Measurements from ENCODE around the gene CHERP.
"Not testable (repeated sequence)": the region's sequence is repeated elsewhere in the genome, so short reads cannot be mapped to it uniquely, and the experiment has no call there.

Gene CHERP

DNA sequence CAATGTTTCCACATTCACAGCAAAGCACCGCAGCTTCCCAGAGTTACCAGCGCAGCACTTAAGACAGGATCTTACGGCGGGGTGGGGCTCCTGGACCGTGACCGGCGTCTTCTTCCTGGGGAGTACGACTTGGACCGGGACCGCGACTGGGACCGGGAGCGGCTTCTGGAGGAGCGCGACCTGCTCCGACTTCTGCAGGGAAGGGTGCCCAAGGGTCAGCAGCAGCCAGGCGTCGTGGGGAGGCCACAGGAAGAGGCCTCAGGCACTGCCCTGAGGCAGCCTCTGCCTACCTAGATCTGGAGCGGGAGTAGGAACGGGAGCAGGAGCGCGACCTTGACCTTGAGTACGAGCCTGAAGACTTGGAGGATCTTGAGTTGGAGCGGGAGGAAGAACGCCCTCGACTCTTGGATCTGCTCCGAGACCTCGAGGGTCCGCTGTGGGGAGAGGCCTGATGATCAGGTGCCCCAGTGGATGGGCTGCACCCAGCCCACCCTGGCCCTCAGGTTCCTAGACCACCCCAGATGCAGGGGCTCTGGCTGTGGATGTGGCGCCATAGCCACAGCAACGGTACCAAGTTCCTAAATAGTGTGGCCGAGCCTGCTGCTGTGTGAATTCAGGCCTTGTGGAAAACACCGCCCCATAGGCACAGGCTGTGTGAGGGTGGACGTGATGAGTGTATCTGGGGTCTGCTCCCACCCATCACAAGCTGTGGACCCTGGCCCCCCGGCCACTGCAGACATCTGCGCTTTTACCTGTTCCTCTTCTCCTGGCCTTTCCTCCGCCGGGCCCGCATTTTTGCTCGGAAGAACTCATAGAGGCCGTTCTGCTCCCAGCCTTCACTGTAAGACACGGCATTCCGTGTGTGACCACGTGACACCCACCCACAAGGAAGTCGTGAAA lies 21.9 kb downstream of the CHERP start:
- no peak for DNase-seq (ENCODE audit: low spot score)

DNA sequence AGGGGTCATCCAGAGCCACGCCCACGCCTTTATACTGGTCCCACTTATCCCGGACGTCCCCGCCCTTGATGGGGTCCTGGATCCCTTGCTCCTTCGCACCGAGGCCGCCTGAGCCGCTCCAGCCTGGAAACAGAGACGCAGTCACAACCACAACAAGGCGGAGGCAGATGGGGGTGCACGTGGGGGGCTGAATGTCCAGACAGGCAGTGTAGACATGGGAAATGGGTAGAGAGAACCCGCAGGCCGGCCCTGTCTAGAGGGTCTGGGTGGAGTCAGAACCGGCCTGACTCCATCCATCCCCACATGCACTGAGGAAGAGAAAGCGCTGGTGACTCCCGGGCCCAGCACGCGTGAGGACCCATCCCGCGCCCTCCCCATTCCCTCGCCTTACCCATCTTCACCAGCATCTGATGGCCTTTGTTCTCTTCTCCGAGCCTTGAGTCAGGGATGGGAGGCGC lies 23.0 kb downstream of the CHERP start:
- no peak for DNase-seq (ENCODE audit: low spot score)

DNA sequence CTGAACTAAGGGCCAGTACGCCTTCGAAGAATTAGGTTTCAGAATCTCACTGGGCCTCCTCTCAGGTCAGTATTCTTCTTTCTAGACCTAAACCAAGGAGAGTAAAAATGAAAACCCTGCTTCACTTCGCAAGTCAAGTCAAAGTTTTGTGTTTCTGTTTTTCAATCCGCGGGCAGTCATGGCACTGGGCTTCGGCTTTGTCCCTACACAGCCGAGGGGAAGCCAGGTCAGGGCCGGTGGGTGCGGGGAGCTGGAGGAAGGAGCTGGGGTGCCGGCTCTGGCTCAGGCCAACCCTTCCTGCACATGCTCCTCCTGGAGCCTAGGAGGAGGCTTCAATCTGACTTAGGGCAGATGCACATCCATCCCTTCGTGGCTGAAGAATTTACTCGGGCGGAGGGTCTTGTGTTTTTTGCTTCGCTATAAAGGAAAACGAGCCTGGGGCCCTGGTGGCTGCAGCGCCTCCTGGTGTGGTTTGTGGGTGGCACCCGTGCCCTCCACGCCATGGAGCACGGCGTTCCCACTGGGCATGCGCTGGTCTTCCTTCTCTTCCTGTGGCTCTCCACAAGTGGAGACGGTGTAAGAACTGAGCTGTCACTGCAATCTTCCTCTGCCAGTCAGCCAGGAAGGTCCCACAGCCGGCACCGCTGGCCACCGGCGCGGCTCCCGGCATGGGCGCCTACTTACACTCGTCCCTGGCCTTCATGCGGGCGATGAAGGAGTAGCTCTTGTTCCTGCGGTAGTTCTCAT lies 23.6 kb downstream of the CHERP start:
- no peak for DNase-seq (ENCODE audit: low spot score)

DNA sequence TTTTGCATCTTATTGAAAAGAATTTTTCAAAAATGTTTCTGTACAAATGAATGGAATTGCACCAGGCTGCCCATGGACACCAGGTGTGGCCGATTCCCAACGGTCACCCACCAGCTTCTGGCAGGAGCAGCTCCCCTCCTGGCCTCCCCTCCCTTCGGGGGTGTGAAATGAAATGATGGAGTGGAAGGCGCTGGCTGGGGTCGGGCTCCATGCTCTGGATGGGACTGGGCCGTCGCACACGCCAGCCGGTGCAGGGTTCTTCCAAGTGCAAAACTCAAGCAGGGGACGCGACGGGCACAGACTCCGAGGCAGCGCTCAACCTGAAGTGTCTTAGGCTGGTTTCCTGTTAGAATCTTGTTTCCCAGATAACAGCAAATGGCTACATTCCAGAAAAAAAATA lies 24.2 kb downstream of the CHERP start:
- DNase-seq (ENCODE audit: low spot score): no peak

DNA sequence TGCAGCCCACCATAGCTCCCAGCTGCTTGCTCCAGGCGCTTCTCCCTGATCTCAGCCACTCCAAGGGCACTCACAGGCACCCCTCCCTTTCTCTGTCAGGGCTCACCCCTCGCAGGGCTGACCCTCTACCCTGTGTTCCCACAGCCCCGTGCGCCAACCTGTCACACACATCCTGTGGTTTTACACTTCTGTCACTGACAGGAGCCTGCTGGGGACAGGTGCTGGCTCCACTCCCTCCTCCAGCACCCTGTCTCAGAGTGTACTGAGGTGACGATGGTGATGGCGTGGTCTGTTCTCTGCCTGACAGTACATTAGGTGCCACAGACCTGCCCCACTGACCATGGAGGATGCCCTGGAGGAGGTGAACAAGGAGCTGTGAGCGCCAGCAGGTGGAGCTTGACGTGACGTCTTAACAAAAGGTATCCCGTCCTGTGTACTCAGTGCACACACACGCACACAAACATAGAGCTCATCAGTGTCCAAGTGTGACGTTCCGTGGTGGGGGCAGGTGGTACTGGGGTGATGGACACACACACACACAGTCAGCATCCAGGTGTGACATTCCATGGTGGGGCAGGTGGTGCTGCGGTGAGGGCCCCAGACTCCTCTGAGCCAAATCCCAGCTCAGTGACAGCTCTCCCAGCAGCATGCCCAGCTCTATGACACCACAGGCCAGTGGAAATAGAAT lies 25.2 kb downstream of the CHERP start:
- no peak for DNase-seq (ENCODE audit: low spot score)

DNA sequence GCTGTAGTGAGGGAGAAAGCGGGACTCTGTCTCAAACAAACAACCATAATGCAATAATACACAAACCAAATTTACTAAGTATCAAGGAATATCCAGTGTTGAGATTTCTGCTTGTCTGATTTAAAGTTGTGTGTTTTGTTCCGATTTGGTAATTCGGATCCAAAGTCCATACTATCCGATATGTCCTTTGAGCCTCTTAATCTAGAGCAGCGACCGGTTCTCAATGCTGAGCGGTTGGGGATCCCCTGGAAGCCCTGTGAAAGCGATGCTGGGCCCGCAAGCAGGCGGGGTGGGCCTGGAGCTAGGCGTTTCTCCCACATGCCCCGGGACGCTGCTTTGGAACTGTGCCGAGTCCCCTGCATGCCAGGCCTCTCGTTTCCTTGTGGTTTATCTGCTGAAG lies 25.9 kb downstream of the CHERP start:
- DNase-seq (ENCODE audit: low spot score): no peak

DNA sequence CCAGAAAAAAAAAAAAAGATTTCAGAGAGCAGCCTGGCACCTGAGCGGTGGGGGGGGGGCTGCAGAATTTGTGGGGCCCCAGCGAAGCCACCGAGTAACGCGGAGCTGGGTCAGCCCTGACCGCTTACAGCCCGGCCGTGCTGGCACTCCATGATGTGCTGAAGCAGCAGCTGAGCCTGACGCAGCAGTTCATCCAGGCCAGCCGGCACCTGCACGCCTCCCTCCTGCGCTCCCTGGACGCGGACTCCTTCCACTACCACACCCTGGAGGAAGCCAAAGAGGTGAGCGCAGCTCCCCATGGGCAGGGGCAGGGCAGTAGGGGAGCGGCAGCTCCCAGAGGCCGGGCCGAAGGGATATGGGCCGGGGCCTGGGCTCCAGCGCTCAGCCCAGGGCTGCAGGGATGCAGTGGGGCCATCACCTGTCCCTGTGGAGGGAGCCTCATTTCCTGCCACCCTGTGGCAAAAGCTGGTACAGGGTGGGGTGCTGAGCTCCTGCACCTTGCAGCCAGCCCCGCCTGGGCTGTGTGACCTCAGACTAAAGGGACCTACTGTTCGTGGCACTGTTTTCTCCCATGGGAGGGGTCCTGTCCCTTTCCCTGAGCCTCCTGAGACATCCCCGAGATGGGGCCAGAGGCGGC lies 27.7 kb downstream of the CHERP start:
- no peak for DNase-seq (ENCODE audit: low spot score)

DNA sequence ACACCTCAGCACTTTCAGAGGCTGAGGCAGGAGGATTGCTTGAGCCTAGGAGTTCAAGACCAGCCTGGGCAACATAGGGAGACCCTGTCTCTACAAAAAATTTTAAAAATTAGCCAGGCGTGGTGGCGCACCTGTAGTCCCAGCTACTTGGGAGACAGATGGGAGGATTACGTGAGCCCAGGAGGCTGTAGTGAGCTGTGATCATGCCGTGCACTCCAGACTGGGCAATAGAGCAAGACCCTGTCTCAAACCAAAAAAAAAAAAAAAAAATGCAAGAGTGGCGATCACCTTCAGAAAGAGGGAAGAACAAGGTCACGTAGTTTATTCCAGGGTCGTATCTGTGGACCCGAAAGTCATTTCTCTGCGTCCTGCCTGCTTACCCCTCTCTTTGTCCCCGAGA lies 29.6 kb downstream of the CHERP start:
- not testable (repeated sequence) for DNase-seq (ENCODE audit: low spot score)

DNA sequence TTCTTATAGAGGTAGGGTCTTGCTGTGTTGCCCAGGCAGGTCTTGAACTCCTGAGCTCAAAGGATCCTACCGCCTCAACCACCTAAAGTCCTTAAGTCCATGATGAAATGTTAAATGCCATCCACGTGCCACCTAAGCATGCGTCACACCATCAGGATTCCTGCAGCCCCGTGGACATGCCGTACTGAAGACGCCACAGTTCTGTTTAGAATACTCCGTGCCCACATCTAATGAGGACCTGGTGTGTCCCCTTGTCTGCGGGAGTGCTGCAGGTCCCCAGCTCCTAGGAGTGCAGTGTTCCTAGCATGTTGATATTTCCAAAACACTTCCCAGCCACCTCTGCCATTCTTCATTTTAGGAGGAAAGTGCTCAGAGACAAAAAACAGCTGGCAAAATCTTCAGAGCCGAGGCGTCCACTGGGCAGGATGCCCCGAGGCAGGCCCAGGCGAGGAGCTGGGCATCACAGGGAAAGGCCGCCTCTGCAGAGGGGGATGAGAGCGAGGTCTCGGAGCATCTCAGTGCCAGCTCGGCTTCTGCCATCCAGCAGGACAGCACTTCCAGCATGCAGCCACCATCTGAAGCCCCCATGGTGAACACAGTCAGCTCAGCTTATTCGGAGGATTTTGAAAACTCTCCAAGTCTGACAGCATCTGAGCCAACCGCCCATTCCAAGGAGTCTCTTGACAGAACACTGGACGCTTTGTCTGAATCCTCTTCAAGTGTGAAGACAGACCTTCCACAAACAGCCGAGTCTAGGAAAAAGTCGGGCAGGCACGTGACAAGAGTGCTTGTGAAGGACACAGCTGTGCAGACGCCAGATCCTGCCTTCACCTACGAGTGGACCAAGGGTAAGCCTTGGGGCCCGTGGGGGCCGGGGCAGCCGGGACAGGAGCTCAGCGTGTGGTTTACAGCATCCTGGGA lies 32.8 kb downstream of the CHERP start:
- DNase-seq (ENCODE audit: low spot score): peak; percentile 85

DNA sequence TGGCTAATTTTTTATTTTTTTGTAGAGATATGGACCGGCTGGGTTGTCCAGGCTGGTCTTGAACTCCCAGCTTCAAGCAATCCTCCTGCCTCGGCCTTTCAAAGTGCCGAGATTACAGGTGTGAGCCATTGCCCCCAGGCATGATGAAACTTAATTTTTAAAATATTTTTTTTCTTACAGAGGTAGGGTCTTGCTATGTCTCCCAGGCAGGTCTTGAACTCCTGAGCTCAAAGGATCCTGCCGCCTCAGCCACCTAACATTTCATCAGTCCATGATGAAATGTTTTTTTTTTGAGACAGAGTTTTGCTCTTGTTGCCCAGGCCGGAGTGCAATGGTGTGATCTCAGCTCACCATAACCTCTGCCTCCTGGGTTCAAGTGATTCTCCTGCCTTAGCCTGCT lies 33.7 kb downstream of the CHERP start:
- no peak for DNase-seq (ENCODE audit: low spot score)

DNA sequence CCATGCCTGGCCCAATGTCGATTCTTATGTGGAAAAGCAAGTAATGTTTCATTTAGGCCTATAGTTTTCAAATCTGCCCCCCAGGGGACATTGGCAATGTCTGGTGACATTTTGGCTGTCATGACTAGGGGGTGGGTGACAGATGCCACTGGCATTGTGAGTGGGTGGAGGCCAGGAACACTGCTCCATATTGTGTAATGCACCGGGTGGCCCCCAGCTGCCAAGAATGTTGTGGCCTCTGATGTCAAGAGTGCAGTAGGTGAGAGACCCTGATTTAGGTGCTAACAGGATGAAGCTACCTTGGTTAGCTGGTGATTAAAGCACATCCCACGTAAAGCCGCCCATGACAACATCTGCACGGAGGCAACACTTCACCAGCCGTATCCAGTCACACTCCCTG lies 35.3 kb downstream of the CHERP start:
- no peak for DNase-seq (ENCODE audit: low spot score)

DNA sequence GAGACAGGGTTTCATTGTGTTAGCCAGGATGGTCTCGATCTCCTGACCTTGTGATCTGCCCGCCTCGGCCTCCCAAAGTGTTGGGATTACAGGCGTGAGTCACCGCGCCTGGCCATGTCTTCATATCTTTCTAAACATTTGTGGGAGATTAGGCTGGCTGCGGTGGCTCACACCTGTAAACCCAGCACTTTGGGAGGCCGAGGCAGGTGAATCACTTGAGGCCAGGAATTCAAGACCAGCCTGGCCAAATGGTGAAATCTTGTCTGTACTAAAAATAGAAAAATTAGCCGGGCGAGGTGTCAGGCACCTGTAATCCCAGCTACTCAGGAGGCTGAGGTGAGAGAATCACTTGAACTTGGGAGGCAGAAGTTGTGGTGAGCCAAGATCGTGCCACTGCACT lies 36.1 kb downstream of the CHERP start:
- not testable (repeated sequence) for DNase-seq (ENCODE audit: low spot score)

DNA sequence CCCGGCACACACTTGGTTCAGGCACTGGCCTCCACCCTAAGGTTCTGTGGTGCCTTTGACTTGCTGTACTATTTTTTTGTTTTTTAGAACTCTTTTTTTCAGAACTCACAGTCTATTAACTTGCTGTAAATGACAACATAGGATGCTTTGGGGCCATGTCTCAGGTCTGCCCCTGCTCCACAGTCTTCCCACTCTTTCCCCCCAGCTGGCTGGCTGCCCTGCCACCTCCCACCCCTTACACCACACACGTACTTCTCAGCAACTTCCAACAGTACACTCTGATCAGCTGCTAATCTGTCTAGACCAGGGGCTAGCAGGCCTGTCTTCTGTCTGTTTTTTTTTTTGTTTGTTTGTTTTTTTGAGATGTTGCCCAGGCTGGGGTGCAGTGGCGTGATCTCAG lies 38.0 kb downstream of the CHERP start:
- no peak for DNase-seq (ENCODE audit: low spot score)

DNA sequence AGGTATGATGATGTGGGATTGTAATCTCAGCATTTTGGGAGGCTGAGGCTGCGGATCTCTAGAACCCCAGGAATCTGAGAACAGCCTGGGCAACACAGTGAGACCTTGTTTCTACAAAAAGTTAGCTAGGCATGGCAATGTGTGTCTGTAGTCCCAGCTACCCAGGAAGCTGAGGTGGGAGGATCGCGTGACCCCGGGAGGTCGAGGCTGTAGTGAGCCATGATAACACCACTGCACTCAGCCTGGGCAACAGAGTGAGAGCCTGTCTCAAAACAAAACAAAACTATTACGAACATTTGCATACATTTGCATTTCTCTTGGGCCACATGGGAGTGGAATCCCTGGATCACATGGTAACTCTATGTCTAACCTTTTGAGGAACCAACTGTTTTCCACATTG lies 44.4 kb downstream of the CHERP start:
- DNase-seq (ENCODE audit: low spot score): no peak

DNA sequence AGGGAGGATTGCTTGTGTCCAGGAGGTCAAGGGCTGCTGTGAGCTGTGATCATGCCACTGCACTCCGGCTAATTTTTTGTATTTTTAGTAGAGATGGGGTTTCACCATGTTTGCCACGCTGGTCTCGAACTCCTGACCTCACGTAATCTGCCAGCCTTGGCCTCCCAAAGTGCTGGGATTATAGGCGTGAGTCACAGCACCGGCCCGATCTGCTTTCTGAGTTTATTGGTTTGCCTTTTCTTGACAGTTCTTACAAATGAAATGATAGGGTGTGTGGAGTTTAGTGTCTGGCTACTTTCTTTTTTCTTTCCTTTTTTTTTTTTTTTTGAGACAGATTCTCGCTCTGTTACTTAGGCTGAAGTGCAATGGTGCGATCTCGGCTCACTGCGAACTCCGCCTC lies 45.2 kb downstream of the CHERP start:
- DNase-seq (ENCODE audit: low spot score): no peak

DNA sequence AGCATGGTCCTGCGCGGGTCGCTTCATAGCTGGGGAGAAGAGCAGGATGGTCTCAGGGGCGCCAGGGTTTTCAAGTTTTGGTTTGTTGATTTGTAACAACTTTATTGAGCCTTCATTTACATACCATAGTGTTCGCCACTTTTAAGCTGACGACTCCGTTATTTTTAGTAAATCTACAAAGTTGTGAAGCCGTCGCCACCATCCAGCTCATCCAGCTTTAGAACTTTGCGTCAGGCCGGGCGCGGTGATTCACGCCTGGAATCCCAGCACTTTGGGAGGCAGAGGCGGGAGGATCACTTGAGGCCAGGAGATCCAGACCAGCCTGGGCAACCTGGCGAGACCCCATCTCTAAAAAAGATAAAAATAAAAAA lies 45.6 kb downstream of the CHERP start:
- DNase-seq (ENCODE audit: low spot score): no peak

DNA sequence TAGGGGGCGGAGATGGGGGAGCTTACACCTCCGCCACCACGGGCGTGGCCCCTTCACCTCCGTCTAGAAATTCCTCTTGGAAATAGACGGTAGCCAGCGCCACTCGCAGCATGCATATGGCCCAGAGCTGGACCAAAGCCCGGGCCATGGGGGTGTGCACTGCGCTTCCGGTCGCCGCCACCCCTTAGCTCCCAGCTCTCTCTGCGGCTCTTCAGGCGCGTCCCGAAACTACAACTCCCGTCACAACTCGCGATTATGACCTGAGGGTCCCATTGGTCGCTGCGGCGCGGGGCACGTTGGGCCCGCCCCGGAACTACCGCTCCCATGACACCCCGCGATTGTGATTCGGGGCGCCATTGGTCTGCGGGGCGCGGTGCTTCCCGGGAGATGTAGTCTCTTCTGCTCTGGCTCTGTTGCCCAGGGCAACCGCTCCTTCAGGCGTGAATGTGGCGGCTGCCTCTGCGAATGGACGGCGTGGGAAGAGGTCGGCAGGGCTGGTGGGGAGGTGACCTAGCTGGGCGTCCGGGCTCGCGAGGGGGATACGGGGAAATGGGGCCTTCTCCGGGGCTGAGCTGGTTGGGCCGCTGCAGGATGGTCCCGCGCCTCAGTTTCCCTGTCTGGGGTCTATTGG lies 46.1 kb downstream of the CHERP start, which contains the start of the genes C19orf44 and CALR3:
Gene C19orf44, plus strand, starts transcription at position 413 of the 631 bp plus-strand sequence. CDS start 4,399 bp downstream, outside the sequence.
Gene CALR3, minus strand, starts transcription at position 186 of the 631 bp plus-strand sequence. Its CDS starts 38 bp downstream, at position 148.
- DNase-seq (ENCODE audit: low spot score): peak; percentile 93

DNA sequence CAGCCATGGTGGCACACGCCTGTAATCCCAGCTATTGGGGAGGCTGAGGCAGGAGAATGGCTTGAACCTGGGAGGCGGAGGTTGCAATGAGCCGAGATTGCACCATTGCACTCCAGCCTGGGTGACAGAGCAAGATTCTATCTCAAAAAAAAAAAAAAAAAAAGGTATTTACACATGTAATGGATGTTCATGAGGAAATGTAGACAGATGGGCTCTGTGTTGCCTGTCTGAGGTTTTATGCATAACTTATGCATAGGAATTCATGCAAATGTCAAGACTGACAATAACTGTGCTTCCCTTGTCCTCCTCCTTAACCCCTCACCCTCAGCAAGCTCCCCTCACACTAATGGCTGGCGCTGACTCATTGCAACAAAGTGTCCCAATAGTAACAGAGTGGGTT lies 55.8 kb downstream of the CHERP start:
- DNase-seq (ENCODE audit: low spot score): peak; percentile 77

DNA sequence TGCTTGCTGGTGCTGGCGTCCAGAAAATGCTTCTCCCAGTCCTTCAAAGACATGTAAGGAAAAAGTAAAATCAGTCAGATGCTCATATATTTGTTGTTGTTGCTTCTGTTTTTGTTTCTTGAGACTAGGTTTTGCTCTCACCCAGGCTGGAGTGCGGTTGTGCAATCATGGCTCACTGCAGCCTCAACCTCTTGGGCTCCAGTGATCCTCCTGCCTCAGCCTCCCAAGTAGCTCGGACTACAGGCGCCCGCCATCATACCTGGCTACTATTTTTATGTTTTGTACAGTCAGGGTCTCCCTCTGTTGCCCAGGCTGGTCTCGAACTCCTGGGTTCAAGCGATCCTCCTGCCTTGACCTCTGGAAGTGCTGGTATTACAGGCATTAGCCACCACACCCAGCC lies 59.5 kb downstream of the CHERP start:
- no peak for DNase-seq (ENCODE audit: low spot score)

DNA sequence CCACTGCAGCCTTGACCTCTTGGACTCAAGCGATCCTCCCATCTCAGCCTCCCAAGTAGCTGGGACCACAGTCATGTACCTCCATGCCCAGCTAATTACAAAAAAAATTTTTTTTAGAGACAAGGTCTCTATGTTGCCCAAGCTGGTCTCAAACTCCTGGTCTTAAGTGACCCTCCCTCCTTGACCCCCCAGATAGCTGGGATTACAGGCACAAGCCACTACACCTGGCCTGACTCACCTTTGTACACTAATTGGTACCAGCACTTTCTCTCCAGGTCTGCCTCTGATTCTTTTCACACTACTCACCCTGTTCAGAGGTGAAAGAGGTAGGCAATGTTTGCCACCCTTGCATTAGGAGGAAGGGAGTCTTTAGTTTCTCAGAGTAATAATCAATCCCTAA lies 64.9 kb downstream of the CHERP start:
- no peak for DNase-seq (ENCODE audit: low spot score)

Data from COLO829 (cell line).